Transverse colon (tissue), 3 donors: ENCODE measurements around the gene TENT4B.

ENCODE experiments used
- CTCF ChIP-seq, 5 experiments: fragments of 200-600 bp in 3 of 5; fragments of 450-650 bp in 2 of 5; sonication (generic) in 3 of 5; IDR thresholded peaks; 1 replicate in 2 of 5; 2 replicates in 3 of 5; pipeline ENCODE4 v1.5.1; 2016 to 2017; ENCODE audit warnings: antibody characterized with exemption in 5 of 5, inconsistent platforms in 3 of 5, mild to moderate bottlenecking in 2 of 5, moderate library complexity in 1 of 5
- EP300 ChIP-seq: sonication (generic); formaldehyde crosslinking; IDR thresholded peaks from one replicate; pipeline ENCODE4 v1.6.1; 2017; ENCODE audit warnings: antibody characterized with exemption, low read depth
- POLR2A ChIP-seq: fragments of 450-650 bp; IDR thresholded peaks from one replicate; pipeline ENCODE4 v1.6.1; 2016; ENCODE audit warnings: antibody characterized with exemption, mild to moderate bottlenecking, moderate library complexity

DNA sequence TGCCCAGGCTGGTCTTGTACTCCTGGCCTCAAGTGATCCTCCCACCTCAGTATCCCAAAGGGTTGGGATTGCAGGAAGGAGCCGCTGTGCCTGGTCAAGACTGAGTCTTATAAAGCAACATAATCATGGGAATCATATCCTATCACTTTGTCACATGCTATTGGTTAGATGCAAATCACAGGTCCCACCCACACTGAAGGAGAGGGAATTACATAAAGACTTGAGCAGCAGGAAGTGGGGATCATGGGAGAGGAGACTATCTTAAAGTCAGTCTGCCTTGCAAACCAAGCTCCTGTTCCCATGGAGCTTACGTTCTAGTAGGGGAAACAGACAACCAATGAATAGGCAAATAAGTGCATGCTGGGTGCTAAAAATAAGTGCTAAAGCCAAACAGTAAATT, 28.3 kb upstream of the TENT4B start:
- TF ChIP-seq CTCF (IDR thresholded peaks at IDR 0.05) = no peak
- no peak for TF ChIP-seq EP300
- TF ChIP-seq POLR2A = no peak
